GM18517 (cell line): ENCODE data around the gene PLN.
A peak's percentile ranks its signal among the peaks of the same experiment; 100 is the strongest.

ENCODE experiments used
- ATAC-seq: cut with Tn5 transposase; IDR thresholded peaks from one replicate; pipeline ENCODE4 v1.9.1; 2021; ENCODE audit warnings: mild to moderate bottlenecking, moderate library complexity; ENCODE audit not compliant: unreplicated experiment

Gene PLN

DNA sequence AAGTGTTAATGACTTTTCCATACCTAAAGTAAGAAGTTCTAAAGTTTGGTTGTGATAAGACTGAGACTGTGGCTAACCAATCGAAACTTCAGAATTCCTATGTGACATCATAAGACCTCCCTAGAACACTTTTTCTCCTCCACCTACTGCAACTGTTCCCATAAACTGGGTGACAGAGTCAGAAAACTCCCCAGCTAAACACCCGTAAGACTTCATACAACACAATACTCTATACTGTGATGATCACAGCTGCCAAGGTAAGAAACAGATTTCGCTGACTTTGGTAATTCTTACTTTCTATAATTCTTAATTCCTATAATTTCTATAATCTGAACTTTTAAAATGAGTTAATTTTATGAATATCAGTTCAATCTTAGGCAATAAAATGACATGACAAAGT lies at the start of gene PLN:
Gene PLN, plus strand, starts transcription at position 161 of the 400 bp plus-strand sequence. CDS start 10,626 bp downstream, outside the sequence.
- no peak for ATAC-seq

- no peak for ATAC-seq
These were observed 47.7 kb upstream of the PLN start for GRCh38 chr6:118500130-118501015.

DNA sequence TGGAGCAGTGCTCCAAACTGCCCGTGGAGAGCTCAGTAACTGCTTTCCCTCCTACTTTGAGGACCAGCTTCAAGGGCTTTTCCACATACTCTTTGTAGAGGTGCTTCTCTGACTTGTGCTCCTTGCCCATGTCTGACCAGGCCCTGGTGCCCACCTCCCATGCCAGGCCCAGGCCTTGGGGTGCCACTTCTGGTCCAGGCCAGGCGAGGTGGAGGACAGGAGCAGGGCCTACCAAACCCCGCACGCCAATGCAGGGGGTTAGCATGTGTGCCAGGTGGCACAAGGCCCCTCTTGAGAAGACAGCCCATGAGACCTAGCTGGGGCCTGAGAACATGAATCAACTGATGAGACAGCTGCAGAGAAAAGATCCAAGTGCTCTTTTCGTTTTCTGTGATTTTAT lies 47.0 kb upstream of the PLN start:
- ATAC-seq: no peak

GRCh38 chr6:118501765-118502164 lies 46.3 kb upstream of the PLN start:
- ATAC-seq: no peak

GRCh38 chr6:118502169-118502568 lies 45.9 kb upstream of the PLN start:
- ATAC-seq: no peak

- no peak for ATAC-seq
These were observed 43.5 kb upstream of the PLN start for GRCh38 chr6:118504611-118505010.

DNA sequence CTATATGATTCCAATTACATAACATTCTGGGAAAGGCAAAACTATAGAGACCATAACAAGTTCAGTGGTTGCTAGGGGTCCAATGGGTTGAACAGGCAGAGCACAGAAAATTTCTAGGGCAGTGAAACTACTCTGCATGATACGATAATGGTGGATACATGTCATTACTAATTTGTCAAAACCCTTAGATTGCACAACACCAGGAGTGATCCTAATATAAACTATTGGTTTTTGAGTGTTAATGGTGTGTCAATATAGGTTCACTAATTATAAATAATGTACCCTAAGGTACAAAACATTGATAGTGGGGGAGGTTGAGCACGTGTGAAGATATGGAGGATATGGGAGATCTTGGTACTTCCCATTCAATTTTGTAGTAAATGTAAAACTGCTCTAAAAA lies 42.4 kb upstream of the PLN start:
- no peak for ATAC-seq

DNA sequence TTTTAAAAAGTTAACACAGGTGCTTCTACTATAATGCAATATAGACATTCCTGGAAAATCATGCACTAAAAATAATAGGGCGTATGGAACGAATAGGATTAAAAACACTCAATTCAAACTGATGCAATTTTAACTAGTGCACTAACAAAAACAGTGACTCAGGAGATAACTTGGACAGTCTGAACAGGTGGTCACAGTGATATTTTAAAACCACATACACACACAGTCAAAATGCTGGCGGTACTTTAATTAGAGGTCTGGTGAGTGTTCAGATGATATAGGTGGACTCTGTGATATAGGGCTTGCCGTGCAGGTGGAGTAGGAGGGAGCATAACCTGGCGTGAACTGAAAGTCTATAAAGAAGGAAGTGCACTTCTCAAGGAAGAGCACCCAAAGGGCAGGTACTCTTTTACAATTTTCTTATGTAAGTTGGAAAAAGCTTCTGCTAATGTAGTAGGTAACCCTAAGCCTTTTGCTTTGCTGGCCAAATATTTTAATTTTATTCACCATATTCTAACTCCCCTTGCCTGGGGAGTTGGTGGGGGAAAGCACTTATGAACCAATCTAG lies 41.9 kb upstream of the PLN start:
- ATAC-seq: no peak

DNA sequence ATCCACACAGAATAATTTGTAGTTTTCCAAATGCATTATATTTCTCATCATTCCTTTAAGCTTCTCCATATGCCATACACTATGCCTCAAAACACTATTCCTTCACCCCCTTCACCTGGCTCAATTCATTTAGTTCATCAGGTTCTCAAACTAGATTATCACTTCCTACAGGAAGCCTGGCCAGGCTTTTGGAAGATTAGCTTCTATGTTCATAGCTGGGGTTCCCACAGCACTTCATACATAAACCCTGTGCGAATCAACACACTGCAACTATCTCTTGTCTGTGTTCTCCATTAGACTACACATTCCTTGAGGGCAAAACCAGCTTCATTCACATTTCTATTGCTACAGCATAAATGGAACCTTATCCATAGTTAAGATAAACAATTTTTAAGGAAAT lies 40.5 kb upstream of the PLN start:
- ATAC-seq: no peak

- ATAC-seq: no peak
These were observed 39.0 kb upstream of the PLN start for GRCh38 chr6:118509009-118509617.

DNA sequence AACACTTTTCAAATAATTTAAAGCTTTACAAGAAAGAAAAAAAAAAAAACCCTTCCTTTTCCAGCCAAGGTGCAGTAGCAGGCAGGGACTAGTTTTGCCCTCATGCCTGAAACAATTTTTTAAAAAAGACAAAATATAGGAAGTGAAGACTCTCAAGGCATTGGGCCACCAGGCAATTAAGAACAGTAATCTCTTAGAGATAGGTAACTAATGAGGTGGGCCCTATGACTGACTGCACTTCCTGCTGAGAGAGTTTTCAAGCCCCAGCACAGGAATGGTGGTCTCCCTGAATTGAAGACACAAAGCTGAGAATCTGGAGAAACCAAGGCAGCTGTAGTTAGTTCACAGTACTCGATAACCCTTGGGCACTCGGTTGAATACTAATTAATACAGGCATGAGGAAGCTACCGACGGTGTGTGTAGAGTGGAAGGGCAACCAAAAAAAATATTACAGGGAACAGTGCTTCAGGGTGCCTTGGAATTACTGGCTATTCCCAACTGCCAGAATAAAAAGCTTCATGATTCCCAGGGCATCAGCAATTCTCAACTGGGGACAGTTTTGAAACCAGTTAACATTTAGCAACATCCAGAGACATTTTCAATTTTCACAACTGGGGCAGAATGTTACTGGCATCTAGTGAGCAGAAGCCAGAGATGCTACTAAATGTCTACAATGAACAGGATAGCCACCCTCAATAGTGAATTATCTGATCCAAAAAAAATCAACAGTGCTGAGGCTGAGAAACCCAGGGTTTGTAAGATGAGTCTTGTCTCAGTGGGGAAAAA lies 36.0 kb upstream of the PLN start:
- ATAC-seq: no peak

DNA sequence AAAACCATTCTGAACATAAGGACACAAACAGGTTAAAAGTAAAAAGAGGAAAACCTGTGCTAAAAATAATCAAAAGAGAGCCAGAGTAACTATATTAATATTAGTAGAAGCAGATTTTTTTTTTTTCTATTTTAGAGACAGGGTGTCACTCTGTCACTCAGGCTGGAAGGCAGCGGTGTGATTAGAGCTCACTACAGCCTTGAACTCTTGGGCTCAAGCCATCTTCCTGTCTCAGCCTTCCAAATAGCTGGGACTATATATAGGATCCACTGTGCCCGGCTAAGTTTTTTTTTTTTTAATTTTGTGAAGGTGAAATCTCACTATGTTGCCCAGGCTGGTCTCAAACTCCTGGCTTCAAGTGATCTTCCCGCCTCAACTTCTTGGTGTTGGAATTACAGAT lies 33.4 kb upstream of the PLN start:
- ATAC-seq: no peak

DNA sequence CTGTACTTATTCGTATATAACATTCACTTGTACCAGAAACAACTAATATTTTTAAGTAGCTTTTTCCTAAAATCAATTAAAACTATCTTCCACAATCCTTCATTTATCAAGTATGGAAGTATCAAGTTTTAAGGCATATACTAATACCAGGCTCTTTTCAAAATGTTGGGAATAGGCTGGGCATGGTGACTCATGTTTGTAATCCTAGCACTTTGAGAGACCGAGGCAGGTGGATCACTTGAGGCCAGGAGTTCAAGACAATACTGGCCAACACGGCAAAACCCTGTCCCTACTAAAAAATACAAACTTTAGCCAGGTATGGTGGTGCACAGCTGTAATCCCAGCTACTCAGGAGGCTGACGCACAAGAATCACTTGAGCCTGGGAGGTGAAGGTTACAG lies 25.7 kb upstream of the PLN start:
- ATAC-seq: no peak

GRCh38 chr6:118523216-118523615 lies 24.9 kb upstream of the PLN start:
- ATAC-seq: peak; percentile 66

DNA sequence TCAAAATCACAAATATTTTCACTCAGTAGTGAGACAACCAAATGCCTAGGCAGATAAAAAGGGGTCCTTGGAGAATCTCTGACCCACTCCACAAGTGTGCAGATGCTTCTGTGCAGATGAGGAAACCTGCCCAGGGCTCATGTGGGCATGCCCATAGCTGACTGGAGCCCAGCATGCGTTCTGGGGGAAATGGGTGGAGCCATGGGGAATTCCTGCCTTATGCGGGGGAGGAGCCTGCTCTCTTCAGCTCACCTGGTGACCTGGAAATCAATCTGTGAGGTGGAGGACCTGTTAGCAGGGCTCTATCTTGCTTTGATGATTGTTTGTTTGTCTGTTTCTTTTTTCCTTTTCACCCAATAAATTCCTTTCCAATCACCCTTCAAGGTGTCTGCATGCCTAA lies 23.4 kb upstream of the PLN start:
- no peak for ATAC-seq

GRCh38 chr6:118525913-118526780 lies 21.9 kb upstream of the PLN start:
- no peak for ATAC-seq

DNA sequence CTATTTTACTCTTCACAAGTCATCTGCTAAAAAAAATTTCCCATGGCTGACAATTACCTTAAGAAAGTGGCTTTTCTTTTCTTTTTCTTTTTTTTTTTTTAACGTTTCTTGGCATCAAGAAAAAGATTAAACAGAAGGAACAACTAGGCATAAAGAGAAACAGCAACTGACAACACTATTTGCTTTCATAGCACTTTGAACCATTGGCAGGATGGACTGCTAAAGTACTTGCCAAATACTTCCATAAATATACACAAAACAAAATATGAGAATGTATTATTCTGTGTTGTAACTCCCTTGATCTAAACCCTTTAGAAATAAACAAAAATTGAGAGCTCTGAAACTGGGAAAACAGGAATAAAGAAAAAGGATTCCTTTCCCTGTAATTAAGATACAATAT lies 20.0 kb upstream of the PLN start:
- ATAC-seq: no peak

DNA sequence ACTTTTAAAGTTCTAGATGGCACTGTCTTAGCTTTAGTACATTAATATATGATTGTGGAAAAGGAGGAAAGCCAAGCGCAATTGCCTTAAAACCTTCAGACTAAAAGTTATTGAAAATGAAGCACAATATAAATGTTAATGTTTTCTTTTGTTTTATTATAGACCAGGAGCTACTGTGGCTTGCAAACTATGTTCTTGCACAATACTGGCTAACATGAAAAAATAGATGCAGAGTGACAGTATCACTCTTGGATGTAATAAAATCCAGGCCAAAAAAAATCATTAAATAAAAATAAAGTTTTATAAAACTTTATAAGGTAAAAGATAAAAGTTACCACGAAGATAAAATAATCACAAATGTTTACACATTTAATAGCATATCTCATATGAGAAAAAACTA lies 18.3 kb upstream of the PLN start:
- ATAC-seq: no peak

DNA sequence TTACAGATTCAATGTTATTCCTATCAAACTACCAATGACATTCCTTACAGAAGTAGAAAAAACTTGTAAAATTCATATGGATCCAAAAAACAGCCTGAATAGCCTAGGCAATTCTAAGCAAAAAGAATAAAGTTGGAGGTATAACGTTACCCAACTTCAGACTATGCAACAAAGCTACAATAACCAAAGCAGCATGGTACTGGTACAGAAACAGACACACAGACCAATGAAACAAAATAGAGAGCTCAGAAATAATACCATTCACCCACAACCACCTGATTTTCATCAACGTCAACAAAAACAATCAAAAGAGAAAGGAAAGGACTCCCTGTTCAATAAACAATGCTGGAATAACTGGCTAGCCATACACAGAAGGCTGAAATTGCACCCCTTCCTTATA lies 17.2 kb upstream of the PLN start:
- ATAC-seq: no peak

DNA sequence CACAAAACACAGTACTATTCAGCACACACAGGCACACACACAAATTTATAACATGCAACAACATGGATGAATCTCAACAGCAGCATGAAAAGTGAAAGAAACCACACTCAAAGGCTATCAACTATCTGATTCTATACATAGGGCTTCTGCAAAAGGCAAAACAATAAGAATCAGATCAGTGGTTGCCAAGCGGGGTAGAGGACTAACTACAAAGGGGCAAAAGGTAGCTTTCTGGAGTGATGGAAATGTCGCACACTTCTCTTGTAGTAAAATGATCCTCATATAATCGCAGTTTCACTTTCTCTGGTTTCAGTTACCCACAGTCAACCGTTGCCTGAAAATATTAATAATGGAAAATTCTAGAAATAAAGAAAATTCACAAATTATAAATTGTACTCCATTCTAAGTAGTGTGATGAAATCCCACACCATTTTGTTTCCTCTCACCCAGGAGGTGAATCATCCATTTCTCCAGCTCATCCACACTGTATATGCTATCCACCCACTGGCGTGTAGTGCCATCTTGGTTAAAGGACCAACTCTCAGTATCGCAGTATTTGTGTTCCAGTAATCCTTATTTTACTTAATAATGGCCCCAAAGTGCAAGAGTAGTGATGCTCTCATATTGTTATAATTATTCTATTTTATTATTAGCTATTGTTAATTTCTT lies 12.8 kb upstream of the PLN start:
- ATAC-seq: no peak
